Measurements from ENCODE around the gene CCDC183. TPM values are rescaled to one million over a fixed set of nuclear protein-coding genes. Genes with fewer than 3 reads are reported as not detected.
"Not testable (repeated sequence)": the region's sequence is repeated elsewhere in the genome, so short reads cannot be mapped to it uniquely, and the experiment has no call there.

CCDC183 gene
- total RNA-seq, 4 donors from 2014 or later = 1.4 to 3.4 (median 2.0) TPM; not detected in 1

DNA sequence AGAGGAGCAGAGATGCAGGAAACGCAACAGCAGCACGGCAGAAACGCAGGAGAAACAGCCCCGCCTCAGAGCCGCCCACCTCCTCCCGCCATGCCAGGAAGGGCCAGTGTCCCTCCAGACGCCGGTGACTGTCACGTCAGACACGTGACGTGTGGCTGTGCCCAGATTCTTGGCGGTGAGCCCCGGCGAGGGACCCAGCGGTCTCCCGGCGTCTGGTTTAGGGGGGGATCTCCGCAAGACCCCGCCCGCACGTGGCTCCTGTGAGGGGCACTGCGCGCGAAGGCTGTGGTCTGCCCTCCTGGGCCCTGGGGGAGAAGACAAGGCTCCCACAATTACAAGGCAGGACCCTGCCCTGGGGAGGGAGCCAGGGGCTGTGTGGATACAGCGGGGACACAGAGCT is 35.7 kb upstream of the CCDC183 start:
- Histone ChIP-seq H3K9me3 (peaks cover 0 to 8% (median 0%) of the 10 kb centered on the region in 3 donors), H3K36me3 (no peaks in the 10 kb centered on the region), H3K4me3 (no peak overlapping the region), H3K27ac (no peak overlapping the region), H3K27me3 (peaks cover 65% of the 10 kb centered on the region), H3K4me1 (peaks cover 0 to 10% (median 0%) of the 10 kb centered on the region in 3 donors)
- ATAC-seq = no peak
- no peak for TF ChIP-seq POLR2AphosphoS5 (IDR thresholded peaks at IDR 0.05)
- no peak for TF ChIP-seq CTCF (IDR thresholded peaks at IDR 0.05)
- TF ChIP-seq EP300 (IDR thresholded peaks at IDR 0.05) = no peak
- TF ChIP-seq POLR2A (IDR thresholded peaks at IDR 0.05) = no peak
- WGBS, 2 donors (ENCODE audit: low coverage in 1 of 2) = 80% methylated on average over 1 to 4 of the region's 25 CpGs

GRCh38 chr9:136760834-136761544 is 35.1 kb upstream of the CCDC183 start:
- not testable (repeated sequence) for H3K9me3 ChIP-seq, H3K4me3 ChIP-seq, H3K27ac ChIP-seq, H3K36me3 ChIP-seq, H3K4me1 ChIP-seq, ATAC-seq
- WGBS, 2 donors (ENCODE audit: low coverage in 1 of 2) = 6 to 32% methylated on average over 7 to 8 of the region's 22 CpGs
- TF ChIP-seq CTCF (IDR thresholded peaks at IDR 0.05) = peak in 2 of 4 experiments; percentile 28 to 37
- peaks cover 68% of the 10 kb centered on the region for H3K27me3 ChIP-seq

GRCh38 chr9:136761545-136761981 is 34.6 kb upstream of the CCDC183 start:
- peaks cover 63% of the 10 kb centered on the region for H3K27me3 ChIP-seq
- no CpG with 5 or more reads among the region's 13 CpGs for WGBS, 2 donors (ENCODE audit: low coverage in 1 of 2)
- ATAC-seq = no peak
- H3K9me3 ChIP-seq = no peaks in the 10 kb centered on the region
- no peak overlapping the region for H3K27ac ChIP-seq
- no peak for TF ChIP-seq CTCF (IDR thresholded peaks at IDR 0.05)
- TF ChIP-seq POLR2AphosphoS5 (IDR thresholded peaks at IDR 0.05) = no peak
- TF ChIP-seq EP300 (IDR thresholded peaks at IDR 0.05) = no peak
- no peak for TF ChIP-seq POLR2A (IDR thresholded peaks at IDR 0.05)
- peaks cover 0 to 10% (median 0%) of the 10 kb centered on the region in 3 donors for H3K4me1 ChIP-seq
- no peaks in the 10 kb centered on the region for H3K36me3 ChIP-seq
- H3K4me3 ChIP-seq = no peak overlapping the region

GRCh38 chr9:136762221-136762691 is 33.9 kb upstream of the CCDC183 start:
- H3K4me3 ChIP-seq = no peak overlapping the region
- WGBS, 2 donors (ENCODE audit: low coverage in 1 of 2) = 92% methylated on average over 2 of the region's 17 CpGs; no CpG with 5 or more reads in 1 of the 2 donors
- H3K4me1 ChIP-seq = peaks cover 0 to 10% (median 0%) of the 10 kb centered on the region in 3 donors
- no peaks in the 10 kb centered on the region for H3K36me3 ChIP-seq
- ATAC-seq = no peak
- H3K27me3 ChIP-seq = peaks cover 68% of the 10 kb centered on the region
- H3K9me3 ChIP-seq = no peaks in the 10 kb centered on the region
- no peak for TF ChIP-seq EP300 (IDR thresholded peaks at IDR 0.05)
- no peak for TF ChIP-seq POLR2AphosphoS5 (IDR thresholded peaks at IDR 0.05)
- no peak for TF ChIP-seq CTCF (IDR thresholded peaks at IDR 0.05)
- TF ChIP-seq POLR2A (IDR thresholded peaks at IDR 0.05) = no peak
- H3K27ac ChIP-seq = no peak overlapping the region

Data from gastroesophageal sphincter (tissue), 4 donors.